ENCODE results near the gene SCYGR2. TPM values are rescaled to one million over a fixed set of nuclear protein-coding genes. Genes with fewer than 3 reads are reported as not detected.

The SCYGR2 gene
- total RNA-seq, 1 experiment from 2014 or later, result not detected

DNA sequence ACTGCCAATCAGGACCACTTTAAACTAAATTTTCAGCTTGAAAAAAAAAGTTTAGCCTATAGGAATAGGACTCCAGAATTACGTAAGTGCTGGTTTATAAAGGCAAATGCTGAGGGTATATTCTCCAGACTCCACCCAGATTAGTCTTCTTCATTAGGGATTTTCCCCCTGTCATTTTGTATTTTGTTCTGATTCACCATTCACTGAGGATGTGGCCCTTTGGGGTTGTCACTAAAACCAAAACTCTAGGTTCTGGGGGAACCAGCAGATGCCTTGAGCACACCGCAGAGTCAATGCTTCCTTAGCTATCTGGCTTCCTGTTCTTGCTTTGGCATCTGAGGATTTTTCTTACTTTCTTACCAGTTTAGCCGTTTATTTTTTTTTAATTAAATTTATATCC lies 29.1 kb downstream of the SCYGR2 start:
- TF ChIP-seq CTCF (IDR thresholded peaks at IDR 0.05; ENCODE audit: insufficient read depth in 1 of 2, low read depth in 1 of 2, low read length in 1 of 2, severe bottlenecking in 1 of 2, unreplicated experiment in 1 of 2), result no peak
- Mint-ChIP-seq H3K4me1 (ENCODE audit: low read depth, unreplicated experiment) (peaks cover 8% of the 10 kb centered on the region), H3K4me3 (ENCODE audit: unreplicated experiment) (no peak overlapping the region), H3K9me3 (ENCODE audit: unreplicated experiment) (peaks cover 15% of the 10 kb centered on the region), H3K27me3 (ENCODE audit: insufficient read depth, unreplicated experiment) (no peaks in the 10 kb centered on the region), H3K27ac (ENCODE audit: unreplicated experiment) (no peak overlapping the region), H3K36me3 (ENCODE audit: insufficient read depth, unreplicated experiment) (no peaks in the 10 kb centered on the region)
- H3K27me3 ChIP-seq (replicated peaks; ENCODE audit: control insufficient read depth, insufficient read depth, low read length), result no peaks in the 10 kb centered on the region
- intact Hi-C loops (cut with micrococcal nuclease; ENCODE audit: unreplicated experiment), result no loop called here
- no peaks in the 10 kb centered on the region for H3K36me3 ChIP-seq (ENCODE audit: control insufficient read depth, insufficient read depth, low read length)
- ChIA-PET CTCF (no interaction called here), POLR2A (no interaction called here)
- H3K4me3 ChIP-seq (ENCODE audit: low read depth, low read length), result no peak overlapping the region
- no peaks in the 10 kb centered on the region for H3K4me1 ChIP-seq
- H3K9me3 ChIP-seq, result no peaks in the 10 kb centered on the region
- BruUV-seq (replicated peaks), result no TSS peak
- DNase-seq, result no peak

DNA sequence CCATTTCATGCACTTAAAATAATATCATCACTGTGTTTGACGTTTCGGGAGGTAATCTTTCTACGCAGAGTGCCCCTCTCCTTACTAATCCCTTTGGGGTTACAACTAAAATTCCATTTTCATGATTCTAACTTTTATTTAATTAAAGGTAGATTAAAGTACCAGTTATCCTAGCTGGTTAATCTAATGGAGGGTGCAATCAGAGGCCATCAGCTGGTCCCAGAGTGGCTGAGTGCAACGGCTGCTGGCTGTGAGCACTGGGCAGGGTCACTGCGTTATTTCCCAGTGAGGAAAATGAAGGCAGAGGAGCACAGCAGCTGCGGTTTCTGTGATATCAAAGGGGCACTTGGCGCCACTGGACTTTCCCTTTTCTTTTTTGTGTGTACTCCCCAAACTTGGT lies 30.7 kb downstream of the SCYGR2 start:
- CTCF ChIA-PET, result no interaction called here
- Histone ChIP-seq H3K9me3 (no peaks in the 10 kb centered on the region), H3K27me3 (replicated peaks; ENCODE audit: control insufficient read depth, insufficient read depth, low read length) (no peaks in the 10 kb centered on the region), H3K36me3 (ENCODE audit: control insufficient read depth, insufficient read depth, low read length) (no peaks in the 10 kb centered on the region), H3K4me3 (ENCODE audit: low read depth, low read length) (no peak overlapping the region), H3K4me1 (no peaks in the 10 kb centered on the region)
- Mint-ChIP-seq H3K27ac (ENCODE audit: unreplicated experiment) (no peak overlapping the region), H3K9me3 (ENCODE audit: unreplicated experiment) (peaks cover 3% of the 10 kb centered on the region), H3K27me3 (ENCODE audit: insufficient read depth, unreplicated experiment) (no peaks in the 10 kb centered on the region), H3K4me1 (ENCODE audit: low read depth, unreplicated experiment) (no peaks in the 10 kb centered on the region), H3K4me3 (ENCODE audit: unreplicated experiment) (no peak overlapping the region), H3K36me3 (ENCODE audit: insufficient read depth, unreplicated experiment) (no peaks in the 10 kb centered on the region)
- no peak for DNase-seq
- intact Hi-C loops (cut with micrococcal nuclease; ENCODE audit: unreplicated experiment), result no loop called here
- POLR2A ChIA-PET, result no interaction called here
- no peak for TF ChIP-seq CTCF (IDR thresholded peaks at IDR 0.05; ENCODE audit: insufficient read depth in 1 of 2, low read depth in 1 of 2, low read length in 1 of 2, severe bottlenecking in 1 of 2, unreplicated experiment in 1 of 2)
- BruUV-seq (replicated peaks), result no TSS peak

DNA sequence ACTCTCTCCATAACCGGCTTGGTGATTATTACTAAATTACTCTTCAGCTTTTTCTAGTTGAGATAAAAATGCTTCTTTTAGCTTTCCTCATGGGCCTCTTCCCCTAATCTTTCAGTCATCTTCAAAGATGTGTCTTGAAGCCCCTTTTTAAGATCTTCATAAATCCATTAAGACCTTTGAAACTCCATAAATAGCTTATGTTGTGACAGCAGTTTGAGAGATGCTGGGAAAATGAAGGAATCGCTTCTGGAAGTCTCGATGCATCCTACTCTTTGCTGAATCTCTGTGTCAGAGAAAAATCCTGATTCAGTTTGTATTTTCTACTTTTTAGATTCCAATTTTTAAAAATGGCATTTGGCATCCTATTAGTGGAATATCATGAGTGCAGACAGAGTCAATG lies 31.6 kb downstream of the SCYGR2 start:
- POLR2A ChIA-PET, result no interaction called here
- TF ChIP-seq CTCF (IDR thresholded peaks at IDR 0.05; ENCODE audit: insufficient read depth in 1 of 2, low read depth in 1 of 2, low read length in 1 of 2, severe bottlenecking in 1 of 2, unreplicated experiment in 1 of 2), result no peak
- BruUV-seq (replicated peaks), result no TSS peak
- Histone ChIP-seq H3K4me1 (no peaks in the 10 kb centered on the region), H3K27me3 (replicated peaks; ENCODE audit: control insufficient read depth, insufficient read depth, low read length) (no peaks in the 10 kb centered on the region), H3K4me3 (ENCODE audit: low read depth, low read length) (no peak overlapping the region), H3K9me3 (no peaks in the 10 kb centered on the region), H3K36me3 (ENCODE audit: control insufficient read depth, insufficient read depth, low read length) (no peaks in the 10 kb centered on the region)
- H3K4me1 Mint-ChIP-seq (ENCODE audit: low read depth, unreplicated experiment), result no peaks in the 10 kb centered on the region
- CTCF ChIA-PET, result no interaction called here
- no peaks in the 10 kb centered on the region for H3K36me3 Mint-ChIP-seq (ENCODE audit: insufficient read depth, unreplicated experiment)
- no peak for DNase-seq
- intact Hi-C loops (cut with micrococcal nuclease; ENCODE audit: unreplicated experiment), result no loop called here
- no peak overlapping the region for H3K27ac Mint-ChIP-seq (ENCODE audit: unreplicated experiment)
- no peaks in the 10 kb centered on the region for H3K9me3 Mint-ChIP-seq (ENCODE audit: unreplicated experiment)
- H3K4me3 Mint-ChIP-seq (ENCODE audit: unreplicated experiment), result no peak overlapping the region
- H3K27me3 Mint-ChIP-seq (ENCODE audit: insufficient read depth, unreplicated experiment), result no peaks in the 10 kb centered on the region
